Panc1 (cell line): Measurements from ENCODE around the gene CYP4B1. TPM values are rescaled to one million over a fixed set of nuclear protein-coding genes. Genes with fewer than 3 reads are reported as not detected.

Source experiments
- ATAC-seq: fragments of 200-7000 bp; cut with Tn5 transposase; 2 replicates; pipeline ENCODE4 v1.9.1; 2020; ENCODE audit warnings: mild to moderate bottlenecking, moderate library complexity
- BruUV-seq: library from RNA; stranded (reverse); fragments of 400-500 nt; replicated peaks from 2 replicates; lab custom pipeline; 2021; lab: Mats Ljungman, UMichigan
- CTCF ChIA-PET: fragments of 300-600 bp; sonication (Branson Sonifier 250); formaldehyde crosslinking; loops from one replicate; lab custom pipeline; 2022; ENCODE audit warnings: antibody characterized with exemption; lab: Charles Lee
- POLR2A ChIA-PET: fragments of 300-600 bp; sonication (Branson Sonifier 250); formaldehyde crosslinking; loops from one replicate; lab custom pipeline; 2022; ENCODE audit warnings: antibody characterized with exemption; lab: Charles Lee
- DNase-seq: peaks from one replicate; pipeline ENCODE4 v3.0.0-alpha.2; 2010; ENCODE audit warnings: low read depth, low spot score
- H3K27ac ChIP-seq: 2 replicates; pipeline ENCODE4 v1.5.1; 2011; ENCODE audit warnings: mild to moderate bottlenecking, low read length, inconsistent platforms
- H3K27me3 ChIP-seq: fragments of 200-500 bp; sonication (Bioruptor generic); 2 replicates; pipeline ENCODE4 v1.6.0; 2014; ENCODE audit warnings: low read length, inconsistent platforms; ENCODE audit not compliant: control insufficient read depth, insufficient read depth
- H3K36me3 ChIP-seq: fragments of 200-500 bp; sonication (Bioruptor generic); 2 replicates; pipeline ENCODE4 v1.5.1; 2014; ENCODE audit warnings: inconsistent platforms, mild to moderate bottlenecking, low read length, moderate library complexity; ENCODE audit not compliant: control insufficient read depth, insufficient read depth
- H3K4me1 ChIP-seq: 2 replicates; pipeline ENCODE4 v1.5.1; 2011; ENCODE audit warnings: inconsistent platforms, mild to moderate bottlenecking, low read length, moderate library complexity; ENCODE audit not compliant: control insufficient read depth, insufficient read depth
- H3K4me3 ChIP-seq, 2 experiments: 2 replicates each; pipeline ENCODE4 v1.5.1; 2011 to 2012; ENCODE audit warnings: low read depth in 2 of 2, low read length in 2 of 2, mild to moderate bottlenecking in 2 of 2, inconsistent platforms in 1 of 2, moderate library complexity in 1 of 2
- H3K9me3 ChIP-seq: fragments of 200-500 bp; sonication (Bioruptor generic); 2 replicates; pipeline ENCODE4 v1.5.1; 2014; ENCODE audit warnings: low read depth, mild to moderate bottlenecking, inconsistent platforms, low read length, moderate library complexity; ENCODE audit not compliant: control insufficient read depth, insufficient read depth
- CTCF ChIP-seq: fragments of 450-650 bp; IDR thresholded peaks from 2 replicates; pipeline ENCODE4 v1.5.1; 2017; ENCODE audit warnings: mild to moderate bottlenecking
- POLR2AphosphoS5 ChIP-seq: IDR thresholded peaks from 2 replicates; pipeline ENCODE4 v1.6.1; 2012; ENCODE audit warnings: mild to moderate bottlenecking, low read depth, low read length, moderate library complexity
- REST ChIP-seq, 2 experiments: IDR thresholded peaks; 2 replicates each; pipeline ENCODE4 v1.6.1; 2011 to 2012; ENCODE audit warnings: low read depth in 2 of 2, control low read depth in 1 of 2, low read length in 1 of 2, mild to moderate bottlenecking in 1 of 2, moderate library complexity in 1 of 2; ENCODE audit not compliant: insufficient read depth in 1 of 2
- SIN3A ChIP-seq: IDR thresholded peaks from 2 replicates; pipeline ENCODE4 v1.6.1; 2012; ENCODE audit warnings: low read depth, mild to moderate bottlenecking, low read length, moderate library complexity, borderline replicate concordance; ENCODE audit not compliant: insufficient read depth
- TCF7L2 ChIP-seq: IDR thresholded peaks from 2 replicates; pipeline ENCODE4 v1.6.1; 2011; ENCODE audit warnings: mild to moderate bottlenecking, low read depth, low read length, inconsistent platforms
- in situ Hi-C: cut with HindIII; loops from 2 replicates; pipeline ENCODE4 v1.10.0; 2016; ENCODE audit warnings: low sequenced_read_pairs, low pct_unique_long_range_greater_than_20kb
- intact Hi-C: fragments of 100-400 bp; cut with micrococcal nuclease; formaldehyde crosslinking; loops from one replicate; pipeline ENCODE4 v1.10.0; 2022; ENCODE audit not compliant: unreplicated experiment
- total RNA-seq: library from RNA; stranded (reverse); gene quantifications from one replicate; pipeline ENCODE4 v1.2.1, GENCODE V29; 2021; ENCODE audit not compliant: unreplicated experiment

The CYP4B1 gene
- total RNA-seq, 1 experiment from 2014 or later = not detected

- no peak for DNase-seq
- TF ChIP-seq CTCF = no peak
- TF ChIP-seq POLR2AphosphoS5 = no peak
- no peak for TF ChIP-seq TCF7L2
- TF ChIP-seq SIN3A = no peak
- no peak for TF ChIP-seq REST (IDR thresholded peaks at IDR 0.05; ENCODE audit: insufficient read depth in 1 of 2, low read depth in 2 of 2, low read length in 1 of 2)
- POLR2A ChIA-PET = no interaction called here
Measured at GRCh38 chr1:46810596-46810995, 11.8 kb downstream of the CYP4B1 start.

GRCh38 chr1:46811053-46811452 lies 12.2 kb downstream of the CYP4B1 start:
- intact Hi-C loops (no loop called here), in situ Hi-C loops (no loop called here)
- H3K9me3 ChIP-seq = no peaks in the 10 kb centered on the region
- no peak overlapping the region for H3K4me3 ChIP-seq
- no peak overlapping the region for H3K27ac ChIP-seq
- no TSS peak for BruUV-seq
- POLR2A ChIA-PET = no interaction called here
- H3K27me3 ChIP-seq = no peaks in the 10 kb centered on the region; the same call in 1 of the 2 replicates
- TF ChIP-seq SIN3A = no peak
- no peak for TF ChIP-seq POLR2AphosphoS5
- TF ChIP-seq TCF7L2 = no peak
- TF ChIP-seq CTCF = no peak
- no peak for TF ChIP-seq REST (IDR thresholded peaks at IDR 0.05; ENCODE audit: insufficient read depth in 1 of 2, low read depth in 2 of 2, low read length in 1 of 2)
- ATAC-seq = no peak
- DNase-seq = no peak
- CTCF ChIA-PET = no interaction called here
- H3K36me3 ChIP-seq = no peaks in the 10 kb centered on the region
- no peaks in the 10 kb centered on the region for H3K4me1 ChIP-seq

More at GRCh38 chr1:46810596-46810995, 11.8 kb downstream of the CYP4B1 start:
- H3K4me3 ChIP-seq = no peak overlapping the region
- in situ Hi-C loops (no loop called here), intact Hi-C loops (no loop called here)
- no peaks in the 10 kb centered on the region; the same call in 1 of the 2 replicates for H3K27me3 ChIP-seq
- no TSS peak for BruUV-seq
- no peaks in the 10 kb centered on the region for H3K4me1 ChIP-seq
- no peak for ATAC-seq
- H3K9me3 ChIP-seq = no peaks in the 10 kb centered on the region
- no peak overlapping the region for H3K27ac ChIP-seq
- CTCF ChIA-PET = no interaction called here
- no peaks in the 10 kb centered on the region for H3K36me3 ChIP-seq
